Measurements from ENCODE around the gene TRIM63. TPM values are rescaled to one million over a fixed set of nuclear protein-coding genes. Genes with fewer than 3 reads are reported as not detected.

The TRIM63 gene
- total RNA-seq, 1 experiment from 2014 or later = not detected

GRCh38 chr1:26029054-26029863 lies 38.2 kb downstream of the TRIM63 start:
- H3K9me3 ChIP-seq (ENCODE audit: low read depth, low read length, poor library complexity, severe bottlenecking) = no peaks in the 10 kb centered on the region
- H3K27ac ChIP-seq (ENCODE audit: low read depth, low read length, poor library complexity, severe bottlenecking) = no peak overlapping the region
- H3K36me3 ChIP-seq (ENCODE audit: insufficient read depth, low read length, poor library complexity, severe bottlenecking) = no peaks in the 10 kb centered on the region
- no peaks in the 10 kb centered on the region for H3K27me3 ChIP-seq (replicated peaks; ENCODE audit: insufficient read depth, low read depth, low read length, poor library complexity)
- TF ChIP-seq, protein P1, sequence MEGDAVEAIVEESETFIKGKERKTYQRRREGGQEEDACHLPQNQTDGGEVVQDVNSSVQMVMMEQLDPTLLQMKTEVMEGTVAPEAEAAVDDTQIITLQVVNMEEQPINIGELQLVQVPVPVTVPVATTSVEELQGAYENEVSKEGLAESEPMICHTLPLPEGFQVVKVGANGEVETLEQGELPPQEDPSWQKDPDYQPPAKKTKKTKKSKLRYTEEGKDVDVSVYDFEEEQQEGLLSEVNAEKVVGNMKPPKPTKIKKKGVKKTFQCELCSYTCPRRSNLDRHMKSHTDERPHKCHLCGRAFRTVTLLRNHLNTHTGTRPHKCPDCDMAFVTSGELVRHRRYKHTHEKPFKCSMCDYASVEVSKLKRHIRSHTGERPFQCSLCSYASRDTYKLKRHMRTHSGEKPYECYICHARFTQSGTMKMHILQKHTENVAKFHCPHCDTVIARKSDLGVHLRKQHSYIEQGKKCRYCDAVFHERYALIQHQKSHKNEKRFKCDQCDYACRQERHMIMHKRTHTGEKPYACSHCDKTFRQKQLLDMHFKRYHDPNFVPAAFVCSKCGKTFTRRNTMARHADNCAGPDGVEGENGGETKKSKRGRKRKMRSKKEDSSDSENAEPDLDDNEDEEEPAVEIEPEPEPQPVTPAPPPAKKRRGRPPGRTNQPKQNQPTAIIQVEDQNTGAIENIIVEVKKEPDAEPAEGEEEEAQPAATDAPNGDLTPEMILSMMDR (conservative IDR thresholded peaks at IDR 0.05; ENCODE audit: low read depth, low read length) = no peak
- no peak for TF ChIP-seq EZH2 (IDR thresholded peaks at IDR 0.05; ENCODE audit: borderline replicate concordance, low read depth, low read length, poor library complexity, severe bottlenecking)
- intact Hi-C loops (cut with micrococcal nuclease; ENCODE audit: unreplicated experiment) = no loop called here
- DNase-seq (ENCODE audit: low spot score) = no peak
- ChIA-PET POLR2A (ENCODE audit: low non-redundant PET) (no interaction called here), CTCF (no interaction called here)
- no peak overlapping the region for H3K4me3 ChIP-seq (ENCODE audit: low read depth, low read length, poor library complexity, severe bottlenecking)
- H3K4me1 ChIP-seq (ENCODE audit: insufficient read depth, low read length, poor library complexity, severe bottlenecking) = peaks cover under 1% of the 10 kb centered on the region
- no TSS peak for BruUV-seq (replicated peaks)

DNA sequence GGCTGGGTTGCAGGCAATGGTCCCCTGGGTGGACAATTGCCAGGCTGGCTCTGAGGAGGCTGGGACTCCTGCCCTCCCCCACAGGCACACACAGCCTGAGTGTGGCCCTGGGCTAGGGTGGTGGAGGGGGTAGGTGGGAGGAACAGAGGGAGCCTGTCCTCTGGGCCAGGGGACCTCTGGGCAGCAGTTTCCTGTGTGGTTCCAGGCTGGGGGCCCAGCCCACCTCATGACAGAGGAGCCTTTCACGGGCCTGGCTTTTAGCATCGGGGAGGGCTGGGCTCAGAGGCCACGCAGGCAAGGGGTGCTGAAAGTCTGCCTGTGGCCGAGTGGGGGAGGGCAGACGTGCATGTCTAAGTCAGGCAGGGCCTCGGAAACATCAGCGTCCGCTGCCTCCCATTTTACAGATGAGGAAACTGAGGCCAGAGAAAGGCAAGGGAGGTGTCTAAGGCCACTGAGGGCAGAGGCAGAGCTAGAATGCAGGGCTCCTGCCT lies 38.9 kb downstream of the TRIM63 start:
- BruUV-seq (replicated peaks) = no TSS peak

GRCh38 chr1:26027716-26028489 lies 39.5 kb downstream of the TRIM63 start:
- Histone ChIP-seq H3K36me3 (ENCODE audit: insufficient read depth, low read length, poor library complexity, severe bottlenecking) (no peaks in the 10 kb centered on the region), H3K27me3 (replicated peaks; ENCODE audit: insufficient read depth, low read depth, low read length, poor library complexity) (no peaks in the 10 kb centered on the region), H3K4me1 (ENCODE audit: insufficient read depth, low read length, poor library complexity, severe bottlenecking) (peaks cover 7% of the 10 kb centered on the region), H3K4me3 (ENCODE audit: low read depth, low read length, poor library complexity, severe bottlenecking) (no peak overlapping the region), H3K27ac (ENCODE audit: low read depth, low read length, poor library complexity, severe bottlenecking) (no peak overlapping the region), H3K9me3 (ENCODE audit: low read depth, low read length, poor library complexity, severe bottlenecking) (no peaks in the 10 kb centered on the region)
- POLR2A ChIA-PET (ENCODE audit: low non-redundant PET) = no interaction called here
- intact Hi-C loops (cut with micrococcal nuclease; ENCODE audit: unreplicated experiment) = no loop called here
- BruUV-seq (replicated peaks) = no TSS peak
- CTCF ChIA-PET = interaction anchor here (0.6 to 0.7 kb wide), 4 partner anchors 9 to 133 kb away, joined by 3 to 6 read pairs (median 3); no protein-coding TSS in a partner anchor
- TF ChIP-seq, protein P1 (conservative IDR thresholded peaks at IDR 0.05; ENCODE audit: low read depth, low read length) = no peak
- peak; percentile 29 for DNase-seq (ENCODE audit: low spot score)

More for the DNA sequence above, 38.9 kb downstream of the TRIM63 start:
- POLR2A ChIA-PET (ENCODE audit: low non-redundant PET) = no interaction called here
- no peak for DNase-seq (ENCODE audit: low spot score)
- CTCF ChIA-PET = no interaction called here
- no peaks in the 10 kb centered on the region for H3K36me3 ChIP-seq (ENCODE audit: insufficient read depth, low read length, poor library complexity, severe bottlenecking)
- no peaks in the 10 kb centered on the region for H3K27me3 ChIP-seq (replicated peaks; ENCODE audit: insufficient read depth, low read depth, low read length, poor library complexity)
- no peak overlapping the region for H3K4me3 ChIP-seq (ENCODE audit: low read depth, low read length, poor library complexity, severe bottlenecking)
- intact Hi-C loops (cut with micrococcal nuclease; ENCODE audit: unreplicated experiment) = no loop called here
- H3K4me1 ChIP-seq (ENCODE audit: insufficient read depth, low read length, poor library complexity, severe bottlenecking) = peaks cover 7% of the 10 kb centered on the region
- no peaks in the 10 kb centered on the region for H3K9me3 ChIP-seq (ENCODE audit: low read depth, low read length, poor library complexity, severe bottlenecking)
- TF ChIP-seq EZH2 (IDR thresholded peaks at IDR 0.05; ENCODE audit: borderline replicate concordance, low read depth, low read length, poor library complexity, severe bottlenecking) = no peak
- TF ChIP-seq, protein P1 (conservative IDR thresholded peaks at IDR 0.05; ENCODE audit: low read depth, low read length) = no peak
- H3K27ac ChIP-seq (ENCODE audit: low read depth, low read length, poor library complexity, severe bottlenecking) = no peak overlapping the region

All from A673 (cell line).